Suprapubic skin (tissue), 4 donors: ENCODE results near the gene UBR3.
"Not testable (repeated sequence)": the region's sequence is repeated elsewhere in the genome, so short reads cannot be mapped to it uniquely, and the experiment has no call there.

Experiments used
- POLR2A ChIP-seq, 2 donors: fragments of 450-650 bp; IDR thresholded peaks; one replicate each; pipeline ENCODE4 v1.6.1; 2017; ENCODE audit warnings: antibody characterized with exemption in 2 of 2, mild to moderate bottlenecking in 2 of 2, moderate library complexity in 2 of 2
- POLR2AphosphoS5 ChIP-seq, 3 donors: sonication (generic); formaldehyde crosslinking; IDR thresholded peaks; one replicate each; pipeline ENCODE4 v1.6.1; 2017; ENCODE audit warnings: antibody characterized with exemption in 3 of 3

DNA sequence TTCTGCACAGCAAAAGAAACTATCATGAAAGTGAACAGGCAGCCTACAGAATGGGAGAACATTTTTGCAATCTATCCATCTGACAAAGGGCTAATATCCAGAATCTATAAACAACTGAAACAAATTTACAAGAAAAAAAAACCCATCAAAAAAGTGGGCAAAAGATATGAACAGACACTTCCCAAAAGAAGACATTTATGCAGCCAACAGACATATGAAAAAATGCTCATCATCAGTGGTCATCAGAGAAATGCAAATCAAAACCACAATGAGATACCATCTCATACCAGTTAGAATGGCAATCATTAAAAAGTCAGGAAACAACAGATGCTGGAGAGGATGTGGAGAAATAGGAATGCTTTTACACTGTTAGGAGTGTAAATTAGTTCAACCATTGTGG is 10.3 kb upstream of the UBR3 start:
- not testable (repeated sequence) for TF ChIP-seq POLR2A, POLR2AphosphoS5 (IDR thresholded peaks at IDR 0.05)
